Heart left ventricle (tissue), 16 donors: Measurements from ENCODE around the gene DGAT2. TPM values are rescaled to one million over a fixed set of nuclear protein-coding genes. Genes with fewer than 3 reads are reported as not detected.

Source experiments
- ATAC-seq, 4 donors: fragments of 200-7000 bp; cut with Tn5 transposase; one replicate each; pipeline ENCODE4 v1.9.1; 2020 to 2022; ENCODE audit warnings: moderate library complexity in 4 of 4, mild to moderate bottlenecking in 3 of 4, moderate number of reproducible peaks in 1 of 4
- DNase-seq, 5 donors: peaks; one replicate each; pipeline ENCODE4 v3.0.0-alpha.2; 2020
- H3K27ac ChIP-seq, 12 donors: fragments of 200-600 bp; sonication (generic) in 4 of 12; one replicate each; pipeline versions ENCODE4 v1.5.0 to v1.8.0; 2016 to 2022; ENCODE audit warnings: mild to moderate bottlenecking in 2 of 12
- H3K27me3 ChIP-seq, 9 donors: fragments of 200-600 bp; sonication (generic) in 2 of 9; one replicate each; pipeline versions ENCODE4 v1.5.1 to v1.8.0; 2016 to 2022; ENCODE audit warnings: mild to moderate bottlenecking in 3 of 9
- H3K36me3 ChIP-seq, 9 donors: fragments of 200-600 bp; sonication (generic) in 2 of 9; one replicate each; pipeline versions ENCODE4 v1.5.0 to v1.8.0; 2018 to 2022; ENCODE audit warnings: mild to moderate bottlenecking in 2 of 9
- H3K4me1 ChIP-seq, 12 donors: fragments of 200-600 bp; sonication (generic) in 4 of 12; one replicate each; pipeline versions ENCODE4 v1.5.0 to v1.8.0; 2016 to 2022; ENCODE audit warnings: mild to moderate bottlenecking in 3 of 12
- H3K4me3 ChIP-seq, 12 donors: fragments of 200-600 bp; sonication (generic) in 4 of 12; one replicate each; pipeline versions ENCODE4 v1.5.0 to v1.8.0; 2017 to 2022; ENCODE audit warnings: mild to moderate bottlenecking in 9 of 12, moderate library complexity in 4 of 12
- H3K9me3 ChIP-seq, 12 donors: fragments of 200-600 bp; sonication (generic) in 4 of 12; one replicate each; pipeline versions ENCODE4 v1.5.0 to v1.8.0; 2016 to 2022; ENCODE audit warnings: mild to moderate bottlenecking in 1 of 12
- CTCF ChIP-seq, 12 donors: fragments of 200-600 bp; sonication (generic) in 4 of 12; IDR thresholded peaks; one replicate each; pipeline versions ENCODE4 v1.5.0 to v1.8.0; 2018 to 2022; ENCODE audit warnings: antibody characterized with exemption in 12 of 12, mild to moderate bottlenecking in 5 of 12
- POLR2A ChIP-seq, 2 donors: fragments of 450-650 bp; IDR thresholded peaks; one replicate each; pipeline ENCODE4 v1.6.1; 2017; ENCODE audit warnings: antibody characterized with exemption in 2 of 2, mild to moderate bottlenecking in 2 of 2, moderate library complexity in 2 of 2
- WGBS, 4 donors: extraction: QIAGEN DNeasy Blood & Tissue Kit in 2 of 4; methylation state at CpG; one replicate each; pipeline versions ENCODE4 v1.1.5 to v1.1.7; 2013 to 2018; 5-methylcytosine and 5-hydroxymethylcytosine counted together
- intact Hi-C, 10 donors: fragments of 100-400 bp; cut with DNase I; formaldehyde crosslinking; loops; one replicate each; pipeline versions ENCODE4 v1.11.1 to v1.14.2; 2022
- polyA plus RNA-seq, 2 donors: library from polyadenylated mRNA; stranded (reverse); fragments of 200-250 nt; gene quantifications; one replicate each; pipeline ENCODE4 v1.2.3, GENCODE V29; 2013
- total RNA-seq, 9 donors: library from RNA; depleted of rRNA in 2 of 9; stranded (reverse); fragments of >200 nt in 2 of 9; fragmentation: NEBNext Ultra II Directional in 3 of 9; extraction: Animal tissue kit (Norgen Biotek cat#: 25700) in 3 of 9; gene quantifications; one replicate each; pipeline versions ENCODE4 v1.1.0 to v1.2.4, GENCODE V29; 2016 to 2023
- donor health status: ischemic (EF 13 %, LVEDD 7.1; RV severe dilation, severe dysfunction).
- donor health status: healthy with polysubstance abuse.
- donor health status: DM: no; HTN: yes; CAD: no.
- donor health status: DM: no; HTN: no; CAD: no.
- donor health status: ischemic (EF 25% LVEDD 6.9; RV normal size, moderate dysfunction).
- donor health status: ischemic (EF 25% LVEDD 5.7; RV mildly dilated, moderate dysfunction).
- donor health status: healthy.
- donor health status: DM: yes; HTN: yes; CAD: no.
- donor health status: ischemic (EF 35%, LVEDD 5.7; RV mildly dilated, moderate dysfunction).
- donor health status: nonischemic (EF 11% LVEDD 7.7; RV severe dilation, severe dysfunction).
- donor health status: DM: yes; HTN: yes; CAD: no.
- donor health status: PGD.
- donor health status: ischemic (EF 29% LVEDD 5.4; RV normal size, mild dysfunction).
- donor health status: nonischemic (EF 23%, LVEDD 6.1; RV moderate dilation, normal function).

Gene DGAT2
- total and polyA plus RNA-seq, 11 donors = 4.0 to 48.3 (median 8.3) TPM

- TF ChIP-seq CTCF (IDR thresholded peaks at IDR 0.05) (no peak), POLR2A (IDR thresholded peaks at IDR 0.05) (no peak)
- DNase-seq = no peak
- 95 to 98% (median 97%) methylated on average over 2 of the region's 2 CpGs for WGBS, 4 donors
- H3K9me3 ChIP-seq = no peaks in the 10 kb centered on the region
- no peak overlapping the region for H3K27ac ChIP-seq
- intact Hi-C loops = no loop called here
- no peak overlapping the region for H3K4me3 ChIP-seq
- no peaks in the 10 kb centered on the region for H3K36me3 ChIP-seq
- no peak for ATAC-seq
- no peaks in the 10 kb centered on the region for H3K27me3 ChIP-seq
- H3K4me1 ChIP-seq = no peaks in the 10 kb centered on the region
Measured at GRCh38 chr11:75784085-75784478, 15.5 kb downstream of the DGAT2 start.

GRCh38 chr11:75784506-75784905 is 15.9 kb downstream of the DGAT2 start:
- Histone ChIP-seq H3K36me3 (no peaks in the 10 kb centered on the region), H3K9me3 (no peaks in the 10 kb centered on the region), H3K4me1 (no peaks in the 10 kb centered on the region), H3K27ac (no peak overlapping the region), H3K4me3 (no peak overlapping the region), H3K27me3 (no peaks in the 10 kb centered on the region)
- 97 to 100% (median 100%) methylated on average over 1 of the region's 1 CpG; no CpG with 5 or more reads in 1 of the 4 donors for WGBS, 4 donors
- ATAC-seq = no peak
- intact Hi-C loops = no loop called here
- no peak for TF ChIP-seq CTCF (IDR thresholded peaks at IDR 0.05)
- no peak for TF ChIP-seq POLR2A (IDR thresholded peaks at IDR 0.05)
- no peak for DNase-seq

GRCh38 chr11:75785187-75785586 is 16.6 kb downstream of the DGAT2 start:
- DNase-seq (no peak), ATAC-seq (no peak)
- H3K9me3 ChIP-seq = no peaks in the 10 kb centered on the region
- no peaks in the 10 kb centered on the region for H3K27me3 ChIP-seq
- no peak overlapping the region for H3K4me3 ChIP-seq
- H3K4me1 ChIP-seq = no peaks in the 10 kb centered on the region
- TF ChIP-seq CTCF (IDR thresholded peaks at IDR 0.05) = no peak
- TF ChIP-seq POLR2A (IDR thresholded peaks at IDR 0.05) = no peak
- 60 to 79% (median 76%) methylated on average over 3 to 4 of the region's 4 CpGs for WGBS, 4 donors
- no peak overlapping the region for H3K27ac ChIP-seq
- intact Hi-C loops = no loop called here
- no peaks in the 10 kb centered on the region for H3K36me3 ChIP-seq

- Histone ChIP-seq H3K9me3 (no peaks in the 10 kb centered on the region), H3K27ac (no peak overlapping the region), H3K4me1 (no peaks in the 10 kb centered on the region), H3K4me3 (no peak overlapping the region), H3K27me3 (no peaks in the 10 kb centered on the region), H3K36me3 (no peaks in the 10 kb centered on the region)
- DNase-seq = no peak
- TF ChIP-seq CTCF (IDR thresholded peaks at IDR 0.05) (no peak), POLR2A (IDR thresholded peaks at IDR 0.05) (no peak)
- WGBS, 4 donors = 95 to 97% (median 96%) methylated on average over 8 of the region's 8 CpGs
- intact Hi-C loops = no loop called here
- no peak for ATAC-seq
Measured at GRCh38 chr11:75786101-75786736, 17.6 kb downstream of the DGAT2 start.
